ENCODE results near the gene EPO.

Gene EPO

GRCh38 chr7:100720279-100720670 lies at the start of gene EPO:
EPO (plus strand) TSS chr7:100720468; CDS start chr7:100720981, 513 bp downstream.
- DNase-seq: no peak

GRCh38 chr7:100671353-100672327 lies 48.6 kb upstream of the EPO start:
- DNase-seq: no peak

GRCh38 chr7:100673302-100673941 lies 46.8 kb upstream of the EPO start, which contains the start of gene GNB2:
GNB2 (plus strand) TSS chr7:100673740; CDS start chr7:100676266, 2,526 bp downstream.
- DNase-seq: peak; percentile 90

GRCh38 chr7:100673942-100674410 lies 46.3 kb upstream of the EPO start:
- no peak for DNase-seq

GRCh38 chr7:100674411-100675104 lies 45.7 kb upstream of the EPO start:
- no peak for DNase-seq

- DNase-seq: no peak
Measured at GRCh38 chr7:100675105-100675451, 45.2 kb upstream of the EPO start.

- DNase-seq: peak; percentile 29
Measured at GRCh38 chr7:100675581-100676350, 44.5 kb upstream of the EPO start.

GRCh38 chr7:100676501-100677306 lies 43.6 kb upstream of the EPO start:
- DNase-seq: no peak

- no peak for DNase-seq
Measured at GRCh38 chr7:100677308-100678267, 42.7 kb upstream of the EPO start.

- no peak for DNase-seq
Measured at GRCh38 chr7:100678291-100678984, 41.8 kb upstream of the EPO start.

GRCh38 chr7:100679129-100679926 lies 40.9 kb upstream of the EPO start:
- DNase-seq: no peak

- DNase-seq: no peak
Measured at GRCh38 chr7:100679927-100680575, 40.2 kb upstream of the EPO start.

- no peak for DNase-seq
Measured at GRCh38 chr7:100680576-100681271, 39.5 kb upstream of the EPO start.

GRCh38 chr7:100681491-100682227 lies 38.6 kb upstream of the EPO start:
- DNase-seq: no peak

- no peak for DNase-seq
Measured at GRCh38 chr7:100682228-100682741, 38.0 kb upstream of the EPO start.

- DNase-seq: no peak
Measured at GRCh38 chr7:100682991-100683658, 37.1 kb upstream of the EPO start.
